RCC 7860 (cell line): Measurements from ENCODE around the gene KPNA1.
A peak's percentile ranks its signal among the peaks of the same experiment; 100 is the strongest.
"Not testable (repeated sequence)": the region's sequence is repeated elsewhere in the genome, so short reads cannot be mapped to it uniquely, and the experiment has no call there.

Source experiments
- DNase-seq: peaks from one replicate; pipeline ENCODE4 v3.0.0-alpha.2; 2015; ENCODE audit warnings: low spot score
- FAIRE-seq: peaks from 2 replicates; lab custom pipeline; 2012; peaks lifted over from hg19 to GRCh38; lab: Jason Lieb, UNC

KPNA1 gene

DNA sequence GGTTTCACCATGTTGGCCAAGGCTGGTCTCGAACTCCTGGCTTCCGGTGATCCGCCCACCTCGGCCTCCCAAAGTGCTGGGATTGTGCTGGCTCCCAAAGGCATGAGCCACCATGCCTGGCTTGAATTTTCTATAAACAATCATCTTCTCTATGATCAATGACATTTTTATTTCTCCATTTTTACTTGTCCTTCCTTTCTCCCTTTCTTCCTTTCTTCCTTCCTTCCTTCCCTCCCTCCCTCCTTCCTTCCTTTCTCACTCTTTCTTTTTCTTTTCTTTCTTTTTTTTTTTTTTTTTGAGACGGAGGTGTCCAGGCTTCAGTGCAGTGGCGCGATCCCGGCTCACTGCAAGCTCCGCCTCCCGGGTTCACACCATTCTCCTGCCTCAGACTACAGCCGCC, 8.6 kb upstream of the KPNA1 start:
- FAIRE-seq = no peak
- DNase-seq = no peak

DNA sequence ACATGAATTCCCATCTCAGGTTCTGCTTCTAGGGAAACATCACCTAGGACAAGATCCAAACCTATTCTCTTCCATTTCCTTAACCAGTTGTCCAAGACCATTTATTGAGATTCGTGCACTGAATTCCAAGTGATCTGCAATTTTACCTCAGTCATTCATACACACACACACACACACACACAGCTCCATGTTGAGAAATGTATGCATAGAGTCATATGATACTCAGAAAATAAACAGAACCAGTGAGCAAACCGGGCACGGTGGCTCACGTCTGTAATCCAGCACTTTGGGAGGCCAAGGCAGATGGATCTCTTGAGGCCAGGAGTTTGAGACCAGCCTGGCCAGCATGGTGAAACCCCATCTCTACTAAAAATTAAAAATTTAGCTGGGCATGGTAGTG, 6.1 kb upstream of the KPNA1 start:
- no peak for FAIRE-seq
- DNase-seq = no peak

DNA sequence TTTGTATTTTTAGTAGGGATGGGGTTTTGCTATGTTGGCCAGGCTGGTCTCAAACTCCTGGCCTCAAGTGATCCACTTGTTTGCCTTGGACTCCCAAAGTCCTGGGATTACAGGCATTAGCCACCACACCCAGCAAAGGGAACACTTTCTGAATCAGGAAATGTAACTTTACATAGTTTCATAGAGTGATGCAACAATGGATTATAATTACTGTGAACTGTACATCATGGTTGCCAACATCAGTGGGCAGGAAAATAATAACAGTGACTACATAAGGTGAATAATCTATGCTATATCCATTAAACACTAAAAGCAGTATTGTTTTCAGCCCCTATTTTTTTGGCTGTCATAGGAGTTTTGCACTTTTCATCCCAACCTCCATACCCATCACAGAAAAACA, 5.0 kb upstream of the KPNA1 start:
- FAIRE-seq (no peak), DNase-seq (no peak)

DNA sequence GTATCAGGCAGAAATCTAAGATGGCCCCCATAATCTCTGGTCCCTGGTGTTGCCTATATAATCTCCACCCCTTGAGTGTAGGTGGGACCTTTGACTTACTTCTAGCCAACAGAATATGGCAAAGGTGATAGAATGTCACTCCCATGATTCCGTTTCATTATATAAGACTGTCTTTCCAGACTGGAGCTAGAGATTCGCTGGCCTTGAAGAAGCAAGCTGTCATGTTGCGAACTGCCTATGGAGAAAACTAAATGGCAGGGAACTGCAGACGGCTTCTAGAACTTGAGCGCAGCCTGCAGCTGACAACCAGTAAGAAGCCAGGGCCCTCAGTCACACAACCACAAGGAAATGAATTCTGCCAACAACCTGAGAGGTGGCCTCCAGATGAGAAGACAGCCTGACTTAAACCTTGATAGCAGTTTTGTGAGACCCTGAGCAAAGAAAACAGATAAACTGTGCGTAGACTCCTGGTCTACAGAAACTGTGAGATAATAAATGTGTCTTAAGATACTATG, 2.2 kb upstream of the KPNA1 start:
- no peak for DNase-seq
- no peak for FAIRE-seq

DNA sequence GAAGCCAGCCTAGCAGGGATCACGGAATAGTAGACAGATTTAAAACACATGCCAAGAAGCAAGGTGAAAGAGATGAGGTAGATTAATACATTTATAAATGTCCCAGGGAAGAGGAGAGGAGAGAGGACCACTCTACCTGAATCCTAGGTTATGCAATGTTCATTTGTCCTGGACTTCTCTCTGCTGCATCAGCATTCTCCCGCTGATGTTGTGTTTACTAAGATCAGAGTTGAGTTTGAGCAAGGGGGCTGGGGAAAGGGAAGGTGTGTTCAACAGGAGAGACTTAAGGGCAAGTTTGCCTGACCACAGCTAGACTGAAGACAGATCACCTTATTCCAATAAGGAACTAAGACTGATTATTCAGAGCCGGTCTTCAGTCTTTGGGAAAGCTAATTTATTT, 1.1 kb upstream of the KPNA1 start:
- DNase-seq = no peak
- FAIRE-seq = no peak

DNA sequence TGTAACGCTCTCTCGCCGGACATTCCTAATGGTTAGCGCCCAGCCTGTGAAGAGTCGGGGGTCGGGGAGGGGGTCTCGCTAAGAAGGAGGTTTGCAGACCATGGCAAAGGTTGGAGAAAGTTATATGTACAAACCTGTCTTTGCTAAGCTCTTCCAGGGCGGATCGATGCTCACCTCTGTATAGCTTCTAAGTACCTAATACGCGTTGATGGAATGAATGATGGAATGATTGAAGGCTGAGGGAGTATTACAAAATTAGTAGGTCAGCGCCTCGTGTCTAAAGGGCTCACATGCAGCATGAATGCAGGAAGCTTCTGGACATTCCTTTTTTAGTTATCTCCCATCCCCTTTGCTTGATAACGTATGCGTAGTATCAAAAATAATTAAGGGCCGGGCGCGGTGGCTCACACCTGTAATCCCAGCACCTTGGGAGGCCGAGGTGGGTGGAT, 305 bp upstream of the KPNA1 start:
- no peak for DNase-seq
- no peak for FAIRE-seq

DNA sequence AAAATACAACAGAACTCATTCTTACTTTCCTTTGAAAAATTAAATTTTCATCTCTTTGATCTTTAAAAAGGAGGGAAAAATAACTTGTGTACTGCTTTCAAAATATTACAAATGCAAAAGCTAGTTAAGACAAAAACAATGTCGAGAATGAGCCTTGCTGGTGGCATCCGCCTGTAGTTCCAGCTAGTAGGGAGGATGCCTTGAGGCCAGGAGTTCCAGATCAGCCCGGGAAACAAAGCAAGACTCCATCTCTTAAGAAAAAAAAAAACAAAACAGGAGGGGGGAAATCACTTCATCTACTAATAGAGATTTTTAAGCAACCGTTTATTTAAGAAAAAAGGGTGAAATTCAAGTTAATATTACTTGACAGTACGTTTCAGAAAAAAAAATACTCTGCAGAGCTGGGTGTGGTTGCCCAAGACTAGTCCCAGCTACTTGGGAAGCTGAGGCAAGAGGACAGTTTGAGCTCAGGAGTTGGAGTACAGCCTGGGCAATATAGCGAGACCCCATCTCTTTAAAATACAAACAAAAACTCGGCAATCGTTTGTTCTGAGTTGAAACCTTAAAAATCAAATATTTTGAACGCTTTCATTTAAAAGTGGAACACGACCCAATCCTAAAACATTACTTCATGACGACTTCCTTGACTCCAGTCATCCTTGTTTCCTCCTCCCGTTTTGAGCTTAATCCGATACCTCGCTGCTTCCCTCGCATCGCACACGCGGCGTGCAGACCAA, 1.2 kb downstream of the KPNA1 start:
- DNase-seq = peak; percentile 53

DNA sequence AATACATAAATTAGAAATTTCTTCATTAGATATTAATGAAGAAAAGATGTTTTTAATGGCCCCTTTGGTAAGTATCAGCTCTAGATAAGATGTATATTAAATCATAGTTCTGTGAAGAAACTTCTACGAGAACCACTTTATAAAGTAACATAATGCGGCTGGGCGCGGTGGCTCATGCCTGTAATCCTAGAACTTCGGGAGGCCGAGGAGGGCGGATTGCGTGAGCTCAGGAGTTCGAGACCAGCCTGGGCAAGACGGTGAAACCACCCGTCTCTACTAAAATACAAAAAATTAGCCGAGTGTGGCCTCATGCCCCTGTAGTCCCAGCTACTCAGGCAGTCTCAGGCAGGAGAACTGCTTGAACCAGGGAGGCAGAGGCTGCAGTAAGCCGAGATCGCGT, 2.5 kb downstream of the KPNA1 start:
- FAIRE-seq = no peak
- DNase-seq = no peak

More for the DNA sequence above, 1.2 kb downstream of the KPNA1 start:
- peak; percentile 27 for FAIRE-seq

DNA sequence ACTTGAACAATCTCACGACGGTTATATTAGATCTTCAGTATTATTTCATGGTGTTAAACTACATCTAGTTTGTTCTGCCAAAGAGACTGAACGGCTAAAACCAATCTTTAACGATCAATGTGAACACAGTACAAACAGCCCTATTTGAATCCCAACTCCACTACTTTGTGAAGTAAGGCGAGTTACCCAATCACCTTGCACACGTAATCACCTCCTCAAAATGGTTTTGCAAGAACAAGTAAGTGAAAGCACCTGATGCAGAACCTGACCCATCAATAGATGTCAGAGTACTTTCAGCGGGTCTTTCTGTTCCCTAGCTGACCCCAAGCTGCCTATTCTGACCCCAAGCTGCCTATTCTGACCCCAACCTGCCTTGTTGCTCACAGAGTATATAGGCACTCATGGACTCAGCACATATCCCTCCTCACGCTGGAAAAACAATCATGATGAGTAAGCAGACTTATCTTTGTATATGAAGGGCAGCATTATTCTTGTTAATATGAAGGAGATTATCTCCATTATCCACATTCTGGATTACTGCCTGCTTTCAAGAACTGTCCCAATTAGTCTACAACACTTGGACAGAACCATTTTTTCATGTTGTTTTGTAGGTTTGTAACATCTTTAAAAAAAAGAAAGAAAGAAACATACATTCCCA, 3.7 kb downstream of the KPNA1 start:
- no peak for DNase-seq
- FAIRE-seq = no peak

DNA sequence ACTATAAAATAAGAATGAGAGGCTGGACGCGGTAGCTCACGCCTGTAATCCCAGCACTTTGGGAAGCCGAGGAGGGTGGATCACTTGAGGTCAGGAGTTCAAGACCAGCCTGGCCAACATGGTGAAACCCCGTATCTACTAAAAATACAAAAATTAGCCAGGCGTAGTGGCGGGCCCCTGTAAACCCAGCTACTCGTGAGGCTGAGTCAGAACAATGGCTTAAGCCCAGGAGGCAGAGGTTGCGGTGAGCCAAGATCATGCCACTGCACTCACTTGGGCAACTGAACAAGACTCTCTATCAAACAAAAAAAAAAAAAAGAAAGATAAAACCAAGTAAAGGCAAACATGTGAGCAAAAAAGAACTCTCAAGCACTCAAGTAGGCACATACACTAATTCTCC, 5.8 kb downstream of the KPNA1 start:
- FAIRE-seq (peak; percentile 95), DNase-seq (peak; percentile 84)

DNA sequence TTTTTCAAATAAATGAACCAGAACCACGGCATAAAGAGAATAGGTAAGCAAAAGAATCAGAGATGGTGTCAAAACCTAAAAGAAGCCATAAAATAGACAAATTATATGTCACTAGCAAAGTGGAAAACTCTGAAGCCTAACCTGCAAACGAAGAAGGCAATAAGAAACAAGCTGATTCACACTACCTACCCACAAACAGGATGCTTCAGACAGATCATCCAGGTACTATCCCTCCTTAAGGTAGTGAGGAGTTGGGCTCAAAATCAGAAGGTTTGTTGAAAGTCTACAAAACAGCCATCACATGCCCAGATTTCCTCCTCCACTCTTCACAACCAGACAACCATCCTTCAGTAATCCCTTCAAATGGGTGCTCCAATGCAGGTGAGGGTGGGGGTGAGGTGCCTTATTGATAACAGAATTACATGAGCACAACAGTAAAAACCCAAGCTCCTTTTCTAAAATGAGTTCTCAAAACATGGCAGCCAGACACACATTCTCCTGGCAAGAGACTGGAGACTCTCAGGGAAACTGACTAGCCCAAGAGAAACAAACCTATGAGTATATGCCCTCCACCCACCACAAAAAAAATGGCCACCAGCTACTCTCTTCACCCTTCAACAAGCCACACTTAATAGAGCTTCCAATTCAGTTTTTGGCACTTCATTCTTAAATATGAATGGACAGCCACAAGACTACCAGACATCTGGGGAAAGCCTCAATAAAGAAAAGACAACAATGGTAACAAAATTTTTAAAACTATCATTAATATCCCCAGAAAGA, 6.4 kb downstream of the KPNA1 start:
- no peak for FAIRE-seq
- no peak for DNase-seq

DNA sequence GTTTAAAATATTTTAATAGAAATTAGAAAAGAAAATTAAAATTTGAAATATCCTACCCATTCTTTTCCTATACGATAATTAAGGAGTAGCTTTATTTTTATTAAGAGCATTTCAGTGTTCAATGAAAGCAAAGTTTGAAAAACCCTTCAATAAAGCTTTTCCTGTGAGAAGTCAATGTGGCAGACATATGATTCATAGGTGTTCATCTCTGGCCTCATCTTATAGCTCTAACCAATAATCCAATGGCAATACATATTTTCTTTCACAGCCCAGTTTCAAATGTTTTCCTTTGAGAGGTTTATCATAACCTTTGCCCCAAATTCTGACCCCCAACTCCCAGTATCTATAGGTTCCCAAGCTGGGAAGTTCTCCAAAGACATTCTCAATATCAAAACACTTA, 8.3 kb downstream of the KPNA1 start:
- no peak for FAIRE-seq

DNA sequence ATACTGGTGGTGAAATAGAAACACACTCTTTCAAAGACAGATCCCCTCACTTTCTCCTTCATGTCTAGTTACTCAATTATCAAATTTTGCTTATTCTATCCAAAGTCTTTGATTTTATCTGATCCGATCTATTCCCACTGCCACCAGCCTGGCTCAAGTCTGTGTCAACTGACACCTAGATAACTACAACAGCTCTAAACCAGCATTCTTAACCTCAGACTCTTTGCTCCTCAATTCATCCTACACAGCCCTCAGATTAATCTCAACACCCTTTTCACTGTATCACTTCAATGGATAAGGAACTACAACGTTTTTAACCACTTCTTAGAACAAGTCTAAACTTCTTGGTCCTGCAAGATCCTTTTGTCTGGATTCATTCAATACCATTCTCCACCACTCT, 9.1 kb downstream of the KPNA1 start:
- DNase-seq (no peak), FAIRE-seq (no peak)

More for the DNA sequence above, 8.3 kb downstream of the KPNA1 start:
- DNase-seq = no peak

DNA sequence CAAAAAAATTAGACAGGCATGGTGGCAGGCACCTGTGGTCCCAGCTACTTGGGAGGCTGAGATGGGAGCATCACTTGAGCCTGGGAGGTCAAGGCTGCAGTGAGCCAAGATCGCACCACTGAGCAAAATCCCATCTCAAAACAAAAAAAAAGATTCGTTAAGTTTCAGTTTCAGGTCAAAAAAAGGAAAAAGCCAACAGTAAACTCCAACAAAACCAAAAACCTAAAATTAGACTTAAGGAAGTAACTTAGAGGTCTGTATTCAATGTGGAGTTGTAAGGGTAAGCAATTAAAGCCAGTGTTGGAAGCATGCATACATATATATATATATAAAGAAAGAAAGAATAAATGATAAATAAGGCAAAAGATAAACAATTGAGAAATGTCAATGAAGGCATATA, 11.8 kb downstream of the KPNA1 start:
- no peak for FAIRE-seq
- no peak for DNase-seq

DNA sequence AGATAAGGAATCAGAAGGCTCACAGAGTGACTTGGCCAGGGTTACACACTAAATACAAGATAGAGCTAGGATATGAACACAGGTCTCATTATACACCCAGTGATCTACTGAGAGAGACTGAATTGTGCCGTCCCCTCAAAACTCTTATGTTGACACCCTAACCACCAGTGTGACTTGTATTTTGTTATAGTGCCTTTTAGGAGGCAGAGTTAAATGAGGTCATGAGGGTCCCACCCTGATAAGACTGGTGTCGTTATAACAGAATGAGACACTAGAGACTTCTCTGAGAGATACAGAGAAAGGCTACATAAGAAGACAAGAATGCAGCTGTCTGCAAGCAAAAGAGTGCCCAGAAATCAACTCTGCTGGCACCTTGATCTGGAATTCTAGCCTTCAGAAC, 12.6 kb downstream of the KPNA1 start:
- no peak for FAIRE-seq
- DNase-seq = no peak

DNA sequence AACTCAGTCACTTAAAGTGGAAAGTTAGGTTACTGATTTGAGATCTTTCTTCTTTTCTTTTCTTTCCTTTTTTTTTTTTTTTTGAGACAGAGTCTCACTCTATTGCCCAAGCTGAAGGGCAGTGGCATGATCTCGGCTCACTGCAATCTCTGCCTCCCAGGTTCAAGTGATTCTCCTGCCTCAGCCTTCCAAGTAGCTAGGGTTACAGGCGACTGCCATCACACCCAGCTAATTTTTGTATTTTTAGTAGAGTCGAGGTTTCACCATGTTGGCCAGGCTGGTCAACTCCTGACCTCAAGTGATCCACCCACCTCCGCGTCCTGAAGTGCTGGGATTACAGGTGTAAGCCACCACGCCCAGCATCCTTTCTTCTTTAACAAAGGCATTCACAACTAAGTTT, 13.8 kb downstream of the KPNA1 start:
- not testable (repeated sequence) for DNase-seq, FAIRE-seq

DNA sequence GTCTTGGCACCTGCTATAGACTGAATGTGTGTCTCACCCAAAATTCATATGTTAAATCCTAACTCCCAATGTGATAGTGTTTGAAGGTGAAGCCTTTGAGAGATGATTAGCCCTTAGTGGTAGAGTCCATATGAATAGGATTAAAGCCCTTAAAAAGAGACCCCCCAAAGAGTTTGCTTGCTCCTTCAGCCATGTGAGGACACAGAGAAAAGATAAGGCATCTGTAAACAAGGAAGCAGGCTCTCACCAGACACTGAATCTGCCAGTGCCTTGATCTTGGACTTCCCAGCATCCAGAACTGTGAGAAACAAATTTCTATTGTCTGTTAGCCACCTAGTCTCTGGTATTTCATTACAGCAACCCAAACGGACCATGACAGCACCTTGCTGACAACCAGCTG, 16.6 kb downstream of the KPNA1 start:
- FAIRE-seq = no peak

DNA sequence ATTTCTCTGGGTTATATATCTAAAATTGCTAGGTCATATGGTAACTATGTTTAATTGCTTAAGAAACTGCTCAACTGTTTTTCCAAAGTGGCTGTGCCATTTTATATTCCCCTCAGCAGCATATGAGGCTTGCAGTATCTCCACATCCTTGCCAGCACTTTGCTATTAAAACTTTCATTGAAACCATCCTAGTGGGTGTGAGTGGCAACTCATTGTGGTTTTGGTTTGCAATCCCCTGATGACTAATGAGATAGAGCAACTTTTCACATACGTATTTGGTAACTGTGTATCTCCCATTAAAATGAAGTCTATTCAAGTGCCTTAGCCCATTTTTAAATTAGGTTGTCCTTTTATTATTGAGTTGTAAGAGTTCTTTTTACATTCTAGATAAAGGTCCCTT, 17.3 kb downstream of the KPNA1 start:
- peak; percentile 98 for FAIRE-seq
- DNase-seq = peak; percentile 80

More for the DNA sequence above, 16.6 kb downstream of the KPNA1 start:
- no peak for DNase-seq

DNA sequence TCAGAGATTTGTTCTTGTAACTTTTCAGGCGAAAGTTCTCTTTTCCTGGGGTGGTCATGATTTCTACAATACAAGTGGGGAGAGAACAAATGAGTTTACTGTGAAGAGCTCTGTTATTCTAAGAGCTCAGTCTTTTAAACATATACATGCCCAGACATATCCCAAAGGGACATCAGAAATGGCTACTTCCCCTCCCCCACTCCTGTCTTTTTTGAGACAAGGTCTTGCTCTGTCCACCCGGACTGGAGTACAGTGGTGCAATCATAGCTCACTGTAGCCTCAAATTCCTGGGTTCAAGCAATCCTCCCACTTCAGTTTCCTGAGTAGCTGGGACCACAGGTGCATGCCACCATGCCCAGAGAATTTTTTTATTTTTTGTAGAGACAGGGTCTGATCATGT, 18.2 kb downstream of the KPNA1 start:
- FAIRE-seq (no peak), DNase-seq (no peak)

DNA sequence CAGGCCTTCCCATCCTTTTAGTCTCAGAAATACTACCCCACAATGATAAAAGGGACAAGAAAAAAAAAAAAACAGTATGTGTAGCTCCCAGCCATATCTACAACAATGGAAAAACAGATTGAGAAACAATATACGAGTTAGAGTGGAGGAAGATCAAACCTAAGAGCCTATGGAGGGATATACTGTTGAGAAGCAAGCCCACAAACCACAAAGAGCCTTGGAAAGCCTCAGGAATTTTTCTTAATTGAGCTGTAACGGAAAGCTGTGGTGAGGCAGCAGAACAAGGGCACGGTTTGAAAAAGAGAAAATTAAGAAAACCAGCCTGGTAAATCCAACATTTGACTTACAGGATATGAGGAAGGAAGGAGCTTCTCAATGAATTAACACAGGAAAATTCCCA, 21.4 kb downstream of the KPNA1 start:
- peak; percentile 95 for FAIRE-seq
- peak; percentile 75 for DNase-seq

DNA sequence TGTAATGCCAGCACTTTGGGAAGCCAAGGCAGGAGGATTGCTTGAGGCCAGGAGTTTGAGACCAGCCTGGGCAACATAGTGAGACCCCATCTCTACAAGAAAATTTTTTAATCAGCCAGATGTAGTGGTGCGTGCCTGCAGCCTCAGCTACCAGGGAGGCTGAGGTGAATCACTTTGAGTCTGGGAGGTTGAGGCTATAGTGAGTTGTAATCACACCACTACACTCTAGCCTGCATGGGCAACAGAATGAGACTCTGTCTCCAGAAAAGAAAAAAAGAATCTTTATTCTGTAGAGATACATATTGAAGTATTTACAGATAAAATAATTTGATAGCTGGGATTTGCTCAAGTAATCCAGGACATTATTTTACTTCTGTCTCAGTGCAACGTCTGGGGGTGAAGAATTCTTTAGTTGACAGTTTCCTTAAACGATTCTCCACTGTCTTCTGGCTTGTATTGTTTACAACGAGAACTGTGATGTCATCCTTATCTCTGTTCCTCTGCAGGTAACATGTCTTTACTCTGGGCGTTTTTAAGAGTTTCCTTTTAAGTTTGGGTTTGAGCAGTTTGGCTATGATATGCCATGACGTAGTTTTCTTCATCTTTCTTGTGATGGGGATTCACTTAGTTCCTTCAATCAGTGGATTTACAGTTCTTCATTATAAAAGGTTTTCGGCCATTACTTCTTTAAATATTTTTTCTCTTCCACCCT, 26.3 kb downstream of the KPNA1 start:
- FAIRE-seq (no peak), DNase-seq (no peak)
